ENCODE results near the gene CFAP119.
"Not testable (repeated sequence)": the region's sequence is repeated elsewhere in the genome, so short reads cannot be mapped to it uniquely, and the experiment has no call there.

CFAP119 gene

DNA sequence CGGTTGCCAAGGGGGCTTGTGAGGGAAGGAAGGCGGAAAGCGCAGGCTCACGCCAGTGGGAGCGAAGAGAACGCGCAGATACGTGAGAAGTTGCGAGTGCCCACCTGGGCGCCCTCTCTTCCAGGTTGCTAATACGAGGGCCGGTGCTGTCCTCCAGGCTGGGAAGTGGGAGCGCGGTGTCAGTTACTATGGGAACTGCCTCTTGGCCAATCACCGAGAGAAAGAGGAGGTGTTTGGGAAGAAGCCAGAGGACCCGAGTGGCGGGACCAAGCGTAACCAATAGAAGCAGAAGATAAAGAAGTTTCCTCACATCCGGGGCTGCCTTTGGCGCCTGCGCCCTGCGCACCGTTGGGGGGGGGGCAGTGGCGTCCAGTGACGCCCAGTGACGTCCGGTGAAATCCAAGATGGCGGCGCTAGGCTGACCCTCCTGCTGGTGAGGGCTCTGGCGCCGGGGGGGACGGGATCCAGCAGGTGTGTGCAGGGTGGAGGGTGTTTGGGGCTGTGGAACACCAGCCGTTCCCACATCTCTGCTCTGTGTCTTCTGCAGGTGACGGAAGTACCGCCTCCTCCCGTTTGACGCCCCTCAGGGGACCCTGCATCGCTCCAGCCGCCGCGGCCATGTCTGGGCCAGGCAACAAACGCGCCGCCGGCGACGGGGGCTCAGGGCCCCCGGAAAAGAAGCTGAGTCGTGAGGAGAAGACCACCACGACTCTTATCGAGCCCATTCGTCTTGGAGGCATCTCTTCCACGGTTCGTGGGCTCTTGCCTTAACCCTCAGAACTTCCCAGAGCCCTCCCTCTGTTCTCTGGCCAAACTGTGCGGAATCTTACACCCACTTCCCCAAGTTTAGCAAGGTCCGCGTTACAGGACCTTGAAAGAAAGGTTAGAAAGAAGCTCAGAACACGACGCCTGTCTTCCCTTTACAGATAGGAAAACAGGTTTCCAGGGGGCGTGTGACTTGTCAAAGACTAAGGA, at the start of gene CFAP119, which contains the start of gene RNF40:
Gene CFAP119 (minus strand): TSS at position 135 of the 975 bp plus-strand sequence. CDS start 314 bp downstream, outside the sequence.
Gene RNF40 (plus strand): TSS at position 395 of the 975 bp plus-strand sequence. CDS start 224 bp downstream, at position 619.
- peak; percentile 98 for DNase-seq (ENCODE audit: low spot score)

DNA sequence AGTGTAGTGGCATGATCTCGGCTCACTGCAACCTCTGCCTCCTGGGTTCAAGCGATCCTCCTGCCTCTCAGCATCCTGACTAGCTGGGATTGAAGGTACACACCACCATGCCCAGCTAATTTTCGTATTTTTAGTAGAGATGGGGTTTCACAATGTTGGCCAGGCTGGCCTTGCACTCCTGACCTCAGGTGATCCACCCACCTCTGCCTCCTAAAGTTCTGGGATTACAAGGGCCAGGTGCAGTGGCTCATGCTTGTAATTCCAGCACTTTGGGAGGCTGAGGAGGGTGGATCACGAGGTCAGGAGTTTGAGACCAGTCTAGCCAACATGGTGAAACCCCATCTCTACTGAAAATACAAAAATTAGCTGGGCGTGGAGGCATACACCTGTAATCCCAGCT, 47.8 kb upstream of the CFAP119 start:
- not testable (repeated sequence) for DNase-seq (ENCODE audit: low spot score)

DNA sequence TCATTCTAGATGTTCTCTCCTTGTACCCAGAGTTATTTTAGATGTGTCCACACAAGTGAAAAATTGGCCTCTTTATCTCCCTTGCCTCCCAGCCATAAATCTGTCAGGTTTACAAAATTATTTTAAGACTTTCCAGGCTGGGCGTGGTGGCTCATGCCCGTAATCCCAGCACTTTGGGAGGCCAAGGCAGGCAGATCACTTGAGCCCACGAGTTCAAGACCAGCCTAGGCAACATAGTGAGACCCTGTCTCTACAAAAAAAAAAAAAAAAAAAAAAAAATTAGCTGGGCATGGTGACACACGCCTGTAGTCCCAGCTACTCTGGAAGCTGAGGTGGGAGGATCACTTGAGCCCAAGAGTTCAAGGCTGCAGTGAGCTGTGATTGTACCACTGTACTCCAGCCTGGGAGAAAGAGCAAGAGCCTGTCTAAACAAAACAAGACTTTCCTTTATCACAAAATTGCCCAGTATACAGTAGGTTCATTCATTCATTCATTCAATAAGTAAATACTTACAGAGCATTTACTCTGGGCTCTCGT, 47.1 kb upstream of the CFAP119 start:
- DNase-seq (ENCODE audit: low spot score), result not testable (repeated sequence)

DNA sequence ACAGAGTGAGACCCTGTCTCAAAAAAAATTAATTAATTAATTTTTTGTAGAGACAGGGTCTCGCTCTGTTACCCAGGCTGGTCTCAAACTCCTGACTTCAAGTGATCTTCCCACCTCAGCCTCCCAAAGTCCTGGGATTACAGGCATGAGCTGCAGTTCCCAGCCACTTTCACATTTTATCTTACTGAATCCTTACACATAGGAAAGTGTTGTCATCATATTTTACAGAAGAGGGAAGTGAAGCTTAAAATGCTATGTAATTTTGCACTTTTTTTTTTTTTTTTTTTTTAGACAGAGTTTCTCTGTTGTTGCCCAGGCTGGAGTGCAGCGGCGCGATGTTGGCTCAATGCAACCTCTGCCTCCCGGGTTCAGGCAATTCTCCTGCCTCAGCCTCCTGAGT, 46.3 kb upstream of the CFAP119 start:
- DNase-seq (ENCODE audit: low spot score), result no peak

DNA sequence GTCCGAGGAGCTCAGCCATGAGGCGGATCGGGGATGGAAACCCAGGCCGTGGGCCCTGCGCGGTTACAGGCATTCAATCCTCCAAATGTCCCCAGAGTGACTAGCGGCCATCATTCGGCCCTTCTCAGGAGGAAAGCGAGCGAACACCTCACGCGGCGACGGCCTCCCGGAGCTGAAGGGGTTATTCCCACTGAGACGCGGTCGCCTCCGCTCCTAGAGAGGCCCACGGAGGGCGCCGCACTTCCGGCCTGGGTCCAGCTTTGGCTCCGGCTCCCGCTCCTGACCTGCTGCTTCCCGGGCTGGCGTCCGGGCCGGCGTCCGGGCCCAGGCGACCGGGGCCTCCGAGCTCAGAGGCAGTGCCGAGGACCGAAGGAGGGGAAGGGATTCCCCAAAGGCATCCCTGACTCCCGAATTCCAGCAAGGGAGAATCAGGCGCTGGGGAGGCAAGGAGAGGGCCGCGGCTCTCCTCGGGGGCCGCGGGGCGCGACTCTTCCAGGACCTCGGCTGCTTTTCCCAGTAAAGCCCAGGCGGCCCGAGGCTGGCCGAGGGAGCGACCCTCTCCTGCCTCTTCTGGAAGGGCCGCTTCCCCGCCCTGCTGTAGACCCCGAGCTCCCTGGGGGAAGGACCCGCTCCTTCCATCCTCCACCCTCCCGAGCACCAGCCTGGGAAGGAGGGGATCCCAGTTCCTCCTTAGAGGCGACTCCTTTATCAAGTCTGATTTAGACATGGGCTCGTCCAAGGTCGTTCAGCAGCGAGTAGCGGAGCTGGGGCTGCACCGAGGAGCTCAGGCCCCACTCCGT, 43.7 kb upstream of the CFAP119 start:
- DNase-seq (ENCODE audit: low spot score), result peak; percentile 80

DNA sequence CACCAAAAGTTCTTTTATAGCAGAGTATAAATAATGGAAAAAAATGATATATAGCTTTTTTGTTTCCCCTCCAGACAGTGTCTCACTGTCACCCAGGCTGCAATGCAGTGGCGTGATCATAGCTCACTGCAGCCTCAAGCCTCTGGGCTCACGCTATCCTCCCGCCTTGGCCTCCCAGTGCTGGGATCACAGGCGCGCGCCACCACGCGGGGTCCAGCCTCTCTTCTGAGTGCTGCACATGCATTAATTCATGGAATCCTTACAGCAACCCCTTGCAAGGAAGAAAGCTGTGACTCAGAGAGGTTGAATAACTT, 43.2 kb upstream of the CFAP119 start:
- no peak for DNase-seq (ENCODE audit: low spot score)

DNA sequence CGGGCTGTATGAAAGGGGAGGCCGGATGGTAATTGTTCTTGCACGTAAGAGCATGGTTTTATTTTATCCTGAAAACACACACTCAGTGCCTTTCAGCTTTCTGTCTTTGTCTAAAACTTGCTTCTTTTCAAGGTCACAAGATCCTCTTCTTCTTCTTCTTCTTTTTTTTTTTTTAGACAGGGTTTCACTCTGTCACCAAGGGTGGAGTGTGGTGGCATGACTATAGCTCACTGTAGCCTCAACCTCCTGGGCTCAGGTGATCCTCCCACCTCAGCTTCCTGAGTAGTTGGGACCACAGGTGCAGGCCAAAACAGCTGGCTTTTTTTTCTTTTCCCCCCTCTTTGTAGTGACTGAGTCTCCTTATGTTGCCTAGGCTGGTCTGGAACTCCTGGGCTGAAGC, 41.1 kb upstream of the CFAP119 start:
- no peak for DNase-seq (ENCODE audit: low spot score)

DNA sequence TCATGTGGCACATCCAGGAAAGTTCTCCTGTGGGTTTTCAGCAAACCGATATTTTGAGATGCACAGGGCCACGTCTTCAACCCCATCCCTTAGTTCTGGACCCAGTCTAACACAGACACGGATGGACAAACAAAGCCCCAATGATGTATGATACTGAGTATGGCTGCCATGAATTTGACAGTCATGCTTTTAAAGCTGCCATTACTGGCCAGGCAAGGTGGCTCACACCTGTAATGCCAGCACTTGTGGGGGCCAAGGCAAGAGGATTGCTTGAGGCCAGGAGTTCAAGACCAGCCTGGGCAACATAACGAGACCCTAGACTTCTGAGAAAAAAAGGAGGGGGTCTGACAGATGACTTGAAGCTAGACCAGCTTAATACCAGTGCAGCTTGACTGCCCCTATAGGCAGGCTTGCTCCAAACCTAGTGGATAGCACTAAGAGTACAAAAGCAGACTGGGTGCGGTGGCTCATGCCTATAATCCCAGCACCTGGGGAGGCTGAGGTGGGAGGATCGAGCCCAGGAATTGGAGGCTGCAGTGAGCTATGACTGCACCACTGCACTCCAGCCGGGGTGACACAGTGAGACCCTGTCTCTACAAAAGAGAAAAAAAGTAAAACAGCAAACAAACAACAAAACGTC, 35.9 kb upstream of the CFAP119 start:
- DNase-seq (ENCODE audit: low spot score), result no peak

DNA sequence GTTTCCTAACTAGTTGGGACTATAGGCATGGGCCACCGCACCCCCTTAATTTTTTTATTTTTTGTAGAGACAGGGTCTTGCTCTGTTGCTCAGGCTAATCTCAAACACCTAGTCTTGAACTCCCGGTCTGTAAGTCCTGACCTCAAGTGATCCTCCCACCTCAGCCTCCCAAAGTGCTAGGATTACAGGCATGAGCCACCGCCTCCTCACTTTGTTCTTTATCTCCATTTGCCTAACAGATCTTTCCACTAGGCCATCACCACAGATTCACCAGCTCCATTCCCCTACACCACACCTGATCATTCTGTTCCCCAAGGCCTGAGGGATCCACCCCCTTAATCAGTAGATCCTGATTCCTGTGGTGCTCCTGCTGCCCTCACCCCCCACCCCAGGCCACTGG, 32.8 kb upstream of the CFAP119 start:
- no peak for DNase-seq (ENCODE audit: low spot score)

DNA sequence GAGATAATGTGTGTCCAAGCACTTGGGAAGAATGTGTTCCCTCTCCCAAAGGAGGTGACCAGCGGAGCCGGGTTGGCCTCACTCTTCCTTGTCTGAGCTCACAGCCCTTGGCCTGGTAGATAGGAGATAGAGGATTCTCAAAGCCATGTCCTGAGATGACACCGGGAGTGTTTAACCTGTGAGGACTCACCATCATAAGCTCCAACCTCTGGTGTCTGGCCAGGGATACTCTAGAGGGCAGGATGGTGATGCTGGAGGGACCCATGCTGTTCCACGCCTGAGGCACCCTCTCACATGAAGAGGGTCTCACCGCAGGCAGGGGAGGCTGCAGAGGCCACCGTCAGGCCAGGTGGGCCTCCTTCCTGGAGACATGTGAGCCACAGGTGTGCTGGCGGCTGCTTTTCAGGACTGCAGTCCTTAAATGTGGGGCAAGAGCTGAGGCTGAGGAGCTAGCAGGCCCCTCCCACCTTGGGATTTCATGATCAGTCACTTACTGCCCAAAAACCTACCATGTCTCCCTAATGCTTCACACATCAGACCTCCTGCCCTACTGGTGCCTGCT, 31.7 kb upstream of the CFAP119 start:
- DNase-seq (ENCODE audit: low spot score), result no peak

DNA sequence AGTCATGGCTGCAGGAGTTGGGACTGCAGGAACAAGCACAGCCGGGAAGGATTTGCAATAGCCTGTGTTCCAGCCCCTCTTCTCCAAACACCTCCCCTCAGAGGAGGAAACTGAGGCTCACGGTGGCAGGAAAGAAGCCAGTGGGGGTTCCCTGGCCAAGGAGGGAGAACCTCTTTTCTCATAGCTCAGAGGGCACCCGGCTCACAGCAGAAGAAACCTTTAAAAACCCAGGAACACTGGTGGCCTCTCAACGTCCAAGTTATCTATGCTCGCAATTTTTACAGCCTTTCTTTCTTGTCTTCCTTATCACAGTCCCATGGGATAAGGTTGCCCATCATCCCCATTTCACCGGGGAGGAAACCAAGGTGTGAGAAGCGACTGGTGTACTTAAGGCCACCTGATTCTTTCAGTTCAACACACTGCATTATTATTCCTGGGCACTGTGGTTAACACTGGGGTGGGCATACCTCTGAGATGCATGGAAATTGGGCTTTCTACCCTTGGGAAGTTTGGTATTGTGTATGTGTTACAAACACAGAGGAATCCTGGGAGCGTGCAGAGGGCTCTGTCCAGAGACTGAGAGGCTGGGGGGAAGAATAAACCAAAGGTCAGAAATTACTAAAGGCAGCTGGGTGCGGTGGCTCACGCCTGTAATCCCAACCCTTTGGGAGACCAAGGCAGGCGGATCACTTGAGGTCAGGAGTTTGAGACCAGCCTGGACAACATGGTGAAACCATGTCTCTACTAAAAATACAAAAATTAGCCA, 25.9 kb upstream of the CFAP119 start:
- DNase-seq (ENCODE audit: low spot score), result no peak

DNA sequence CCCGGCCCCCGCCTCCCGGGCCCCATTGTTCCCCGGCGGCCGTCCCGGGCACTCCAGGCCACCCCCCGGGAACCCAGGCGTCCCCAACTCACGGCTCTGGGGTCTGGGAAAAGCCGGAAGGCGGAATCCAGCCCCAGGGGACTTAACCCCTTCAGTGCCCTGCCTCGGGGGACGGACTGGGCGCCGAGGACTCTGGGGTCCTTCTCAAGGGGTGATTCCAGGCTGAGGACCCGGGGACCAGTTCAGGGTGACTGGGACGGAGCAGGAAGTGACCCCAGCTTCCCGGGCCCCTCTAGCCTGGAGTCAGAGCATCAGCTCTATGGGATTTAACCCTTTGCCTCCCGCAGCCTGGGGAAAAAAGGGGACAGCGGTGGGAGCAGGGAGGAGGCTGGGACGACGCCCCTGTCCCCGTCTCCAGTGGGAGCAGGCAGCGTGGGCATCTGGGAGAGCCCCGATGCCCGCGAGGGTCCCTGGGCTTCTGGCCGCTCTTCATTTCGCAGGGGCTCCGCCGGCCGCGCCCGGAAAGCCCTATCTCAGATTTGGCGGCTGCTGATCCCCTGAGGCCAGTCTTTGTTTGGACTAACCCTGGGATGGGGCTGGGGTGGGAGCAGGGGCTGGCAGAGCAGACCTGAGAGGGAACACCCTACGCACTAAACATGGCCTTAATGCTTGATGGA, 25.2 kb upstream of the CFAP119 start, which contains the start of gene ZNF629:
Gene ZNF629 (minus strand): TSS at position 270 of the 677 bp plus-strand sequence. CDS start 2,723 bp downstream, outside the sequence.
- peak; percentile 67 for DNase-seq (ENCODE audit: low spot score)

DNA sequence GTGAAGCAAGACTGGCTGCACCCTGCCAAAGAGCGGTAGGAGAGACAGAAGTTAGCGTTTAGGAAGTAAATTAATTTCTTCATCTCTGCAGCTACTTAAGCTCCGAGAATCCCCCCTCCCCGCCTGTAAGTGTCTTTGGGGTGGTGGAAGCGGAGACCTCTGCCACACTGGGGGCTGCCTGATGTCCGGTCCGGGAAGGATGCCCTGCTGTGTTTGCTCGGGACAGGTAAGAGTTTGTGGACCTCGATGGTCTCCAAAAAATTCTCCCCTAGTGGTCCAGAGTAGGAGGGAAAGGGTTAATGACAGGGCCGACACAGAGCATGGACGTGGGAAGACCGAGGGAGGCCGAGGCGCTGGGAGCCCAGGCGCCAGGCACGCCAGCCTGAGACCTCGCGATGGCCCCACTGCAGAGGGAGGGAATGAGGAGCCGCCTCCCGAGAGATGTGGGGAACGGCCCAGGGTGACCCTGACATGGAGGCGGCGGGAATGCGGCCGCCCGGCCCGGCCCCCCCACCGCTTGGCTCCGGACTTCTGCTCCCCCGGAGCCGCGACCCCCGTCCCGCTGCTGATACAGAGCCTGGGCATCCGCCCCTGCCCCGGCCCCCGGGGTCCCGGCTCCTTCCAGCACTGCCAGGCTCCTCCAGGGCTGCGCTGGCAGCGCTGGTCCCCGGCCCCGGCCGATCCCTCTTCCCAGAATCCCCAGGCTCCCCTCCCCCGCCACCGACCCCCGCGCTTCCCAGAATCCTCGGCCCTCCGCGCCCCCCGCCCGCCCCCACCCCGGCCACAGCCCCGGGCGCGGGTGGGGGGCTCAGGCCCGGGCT, 24.5 kb upstream of the CFAP119 start:
- DNase-seq (ENCODE audit: low spot score), result peak; percentile 41

DNA sequence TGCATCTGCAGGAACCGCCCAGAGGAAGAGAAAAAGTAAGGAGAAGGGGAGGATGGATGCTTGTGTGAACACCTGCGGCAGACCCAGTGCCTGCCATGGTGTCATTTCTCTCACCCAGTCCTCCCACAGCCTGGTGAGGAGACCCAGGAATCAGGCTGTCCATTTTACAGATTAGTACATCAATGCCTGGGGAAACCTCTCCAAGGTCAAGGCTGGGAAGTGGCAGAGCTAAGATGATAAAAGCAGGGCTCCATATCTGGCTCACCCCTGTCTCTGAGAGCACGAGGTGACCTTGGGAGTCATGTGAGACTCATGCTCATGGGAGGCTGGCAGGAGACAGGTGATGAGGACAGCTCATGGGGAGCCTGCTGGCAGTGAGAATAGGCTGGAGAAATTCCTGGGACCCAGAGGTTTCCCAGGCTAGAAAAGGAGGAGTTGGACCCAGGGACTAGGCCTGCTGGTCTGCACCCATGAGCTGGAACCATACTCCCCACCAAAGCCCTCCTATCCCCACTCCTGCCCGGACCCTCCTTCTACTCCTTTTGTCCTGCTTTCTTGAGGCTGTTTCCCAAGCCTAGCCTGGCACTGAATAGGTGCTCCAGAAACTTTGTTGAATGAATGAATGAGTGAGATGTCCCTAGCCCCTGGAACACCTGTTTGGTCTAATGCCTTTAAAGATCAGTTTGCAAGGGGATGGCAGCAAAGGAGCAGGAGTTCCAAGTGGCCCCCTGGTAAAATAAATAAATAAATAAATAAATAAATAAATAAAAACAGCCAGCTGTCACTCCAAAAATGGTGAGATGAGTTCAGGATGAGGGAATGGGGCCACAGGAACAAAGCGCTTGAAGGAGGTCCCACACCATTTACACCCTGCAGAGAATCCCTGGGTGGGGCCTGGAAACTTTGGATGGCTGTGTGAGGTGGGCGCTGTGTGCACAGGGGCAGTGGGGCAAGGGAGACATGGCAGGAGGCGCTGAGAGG, 23.6 kb upstream of the CFAP119 start:
- no peak for DNase-seq (ENCODE audit: low spot score)

DNA sequence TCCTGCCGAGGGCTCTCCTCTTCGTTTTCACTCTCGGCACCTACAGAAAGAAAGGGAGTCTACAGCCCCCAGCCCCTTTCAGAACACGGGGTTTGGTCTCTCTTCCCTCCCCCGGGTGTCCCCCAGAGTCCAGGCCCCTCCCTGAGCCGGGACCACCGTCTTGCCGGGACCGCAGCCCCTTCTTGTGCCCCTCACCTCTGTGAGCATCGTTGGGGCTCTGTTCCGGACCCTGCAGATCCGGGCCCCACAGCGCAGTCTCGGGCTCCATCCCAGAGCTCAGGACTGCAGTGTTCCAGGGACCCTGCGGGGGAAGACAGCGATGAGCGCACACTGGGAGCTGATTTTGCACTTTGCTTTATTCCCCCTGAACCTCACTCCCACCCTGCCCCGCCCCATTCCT, 22.4 kb upstream of the CFAP119 start:
- no peak for DNase-seq (ENCODE audit: low spot score)

DNA sequence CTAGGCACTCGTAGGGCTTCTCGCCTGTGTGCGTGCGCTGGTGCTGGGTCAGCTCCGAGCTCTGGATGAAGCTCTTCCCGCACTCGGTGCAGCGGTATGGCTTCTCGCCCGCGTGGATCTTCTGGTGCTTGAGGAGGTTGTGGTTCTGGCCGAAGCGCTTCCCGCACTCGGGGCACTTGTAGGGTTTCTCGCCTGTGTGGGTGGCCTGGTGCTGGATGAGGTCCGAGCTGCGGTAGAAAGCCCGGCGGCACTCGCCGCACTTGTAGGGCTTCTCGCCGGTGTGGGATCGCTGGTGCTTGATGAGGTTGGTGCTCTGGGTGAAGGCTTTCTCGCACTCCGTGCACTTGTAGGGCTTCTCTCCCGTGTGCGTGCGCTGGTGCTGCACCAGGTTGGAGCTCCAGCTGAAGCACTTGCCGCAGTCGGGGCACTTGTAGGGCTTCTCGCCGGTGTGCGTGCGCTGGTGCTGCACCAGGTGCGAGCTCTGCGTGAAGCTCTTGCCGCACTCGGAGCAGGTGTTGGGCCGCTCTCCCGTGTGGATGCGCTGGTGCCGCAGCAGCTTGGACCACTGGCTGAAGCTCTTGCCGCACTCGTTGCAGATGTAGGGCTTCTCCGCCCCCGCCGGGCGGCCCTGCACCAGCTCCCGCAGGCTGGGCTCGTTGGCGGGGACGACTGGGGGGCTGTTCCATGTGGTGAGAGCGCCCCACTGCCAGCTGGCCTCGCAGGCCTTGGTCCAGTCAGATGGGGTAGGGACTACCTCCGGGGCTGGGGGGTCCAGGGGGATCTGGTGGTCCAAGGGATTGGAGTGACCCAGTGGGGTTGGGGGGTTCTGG, 21.6 kb upstream of the CFAP119 start:
- DNase-seq (ENCODE audit: low spot score), result no peak
